Stromal cell of bone marrow (primary cell): ENCODE measurements around the gene OR4B1.
A peak's percentile ranks its signal among the peaks of the same experiment; 100 is the strongest.
"Not testable (repeated sequence)": the region's sequence is repeated elsewhere in the genome, so short reads cannot be mapped to it uniquely, and the experiment has no call there.

Experiments used
- DNase-seq: peaks from one replicate; pipeline ENCODE4 v3.0.0-alpha.2; 2012; ENCODE audit warnings: low read depth

OR4B1 gene

GRCh38 chr11:48216510-48216909 is at the start of gene OR4B1:
OR4B1 (plus strand) TSS chr11:48216810; CDS start chr11:48216810, 0 bp downstream.
- DNase-seq: no peak

DNA sequence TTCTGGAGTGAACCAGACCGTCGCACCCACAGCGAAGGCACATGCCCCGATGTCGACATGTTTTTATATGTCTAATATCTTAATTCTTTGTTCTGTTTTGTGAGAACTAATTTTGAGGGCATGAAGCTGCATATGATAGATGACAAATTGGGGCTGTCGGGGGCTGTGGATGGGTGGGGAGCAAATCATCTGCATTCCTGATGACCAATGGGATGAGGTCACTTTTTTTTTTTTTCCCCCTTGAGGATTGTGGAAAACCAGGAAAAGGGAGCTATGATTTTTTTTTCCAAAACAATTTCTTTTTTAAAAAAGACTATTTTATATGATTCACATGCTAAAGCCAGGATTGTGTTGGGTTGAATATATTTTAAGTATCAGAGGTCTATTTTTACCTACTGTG is 49.2 kb upstream of the OR4B1 start:
- no peak for DNase-seq

DNA sequence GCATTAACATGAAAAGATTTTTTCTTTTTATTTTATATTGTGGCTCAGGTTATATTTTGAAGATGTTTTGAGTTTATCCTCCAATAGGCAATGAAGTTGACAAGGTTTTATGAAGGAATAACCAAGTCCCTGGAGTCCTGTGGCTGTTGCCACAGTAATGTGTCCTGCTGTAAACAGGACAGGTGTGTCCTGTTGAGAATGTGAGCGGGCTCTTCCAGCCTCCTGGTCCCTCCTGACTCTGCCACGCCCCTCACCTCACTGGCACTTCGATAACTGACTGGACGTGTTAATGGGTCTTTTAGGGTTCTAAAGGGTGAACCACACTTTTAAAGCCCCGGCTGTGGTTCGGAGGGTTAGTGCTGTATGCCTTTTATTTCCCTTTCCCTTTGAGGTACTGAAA is 47.8 kb upstream of the OR4B1 start:
- DNase-seq: no peak

GRCh38 chr11:48169259-48169658 is 47.4 kb upstream of the OR4B1 start:
- DNase-seq: no peak

GRCh38 chr11:48169717-48170116 is 46.9 kb upstream of the OR4B1 start:
- no peak for DNase-seq

GRCh38 chr11:48170241-48171233 is 46.1 kb upstream of the OR4B1 start:
- DNase-seq: peak; percentile 70

DNA sequence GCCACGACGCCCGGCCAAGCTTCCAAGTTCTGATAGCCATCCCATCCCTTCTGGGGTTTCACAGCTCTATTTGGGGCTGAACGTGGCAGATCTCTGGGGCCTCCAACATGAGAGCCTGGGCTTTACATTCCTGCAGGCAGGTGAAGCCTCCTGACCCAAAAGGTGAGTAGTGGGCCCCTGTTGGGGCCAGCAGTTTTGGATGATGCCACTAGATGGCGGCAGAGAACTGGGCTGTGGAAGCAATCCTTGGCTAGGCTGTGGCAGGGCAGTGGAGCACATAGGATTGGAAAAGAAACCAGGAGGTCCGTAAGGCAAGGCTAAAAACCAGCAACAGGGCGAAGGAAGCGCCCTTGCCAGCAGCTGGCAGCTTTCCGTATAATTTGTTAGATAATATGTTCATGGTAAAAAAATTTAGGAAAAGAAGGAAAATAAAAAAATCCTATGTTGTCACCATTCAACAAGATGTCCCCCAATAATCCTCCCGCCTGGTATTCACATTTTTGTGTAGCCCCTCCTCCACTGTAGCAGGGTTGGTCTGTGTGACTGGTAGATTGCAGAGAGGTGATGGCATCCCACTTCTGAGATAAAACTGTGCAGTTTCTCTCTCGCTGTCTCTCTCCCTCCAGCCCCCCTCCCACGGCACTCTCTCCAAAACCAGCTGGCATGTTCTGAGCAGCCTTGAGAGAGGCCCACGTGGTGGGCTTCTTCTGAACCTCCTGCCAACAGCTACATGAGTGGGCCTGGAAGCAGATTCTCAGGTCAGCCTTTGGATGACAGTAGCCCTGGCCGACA is 43.6 kb upstream of the OR4B1 start:
- DNase-seq: no peak

DNA sequence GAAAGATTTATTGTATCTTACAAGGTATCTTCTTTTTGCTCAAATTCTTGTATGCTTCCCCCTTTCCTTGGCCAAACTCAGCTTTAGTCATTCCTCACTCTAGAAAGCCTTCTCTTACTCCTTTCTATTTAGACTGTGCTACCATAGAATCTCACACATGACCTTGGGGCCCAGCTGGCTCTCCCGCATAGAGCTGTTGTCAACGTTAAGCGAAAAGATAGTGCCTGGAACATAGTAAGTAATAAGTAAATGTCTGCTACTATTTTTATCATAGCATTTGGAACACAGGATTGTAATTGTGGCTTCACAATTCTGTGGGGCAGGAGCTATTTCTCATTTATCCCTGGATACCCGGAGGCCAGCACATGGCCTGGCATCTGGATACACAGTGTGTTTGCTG is 38.9 kb upstream of the OR4B1 start:
- DNase-seq: no peak

GRCh38 chr11:48180627-48181026 is 36.0 kb upstream of the OR4B1 start:
- no peak for DNase-seq

DNA sequence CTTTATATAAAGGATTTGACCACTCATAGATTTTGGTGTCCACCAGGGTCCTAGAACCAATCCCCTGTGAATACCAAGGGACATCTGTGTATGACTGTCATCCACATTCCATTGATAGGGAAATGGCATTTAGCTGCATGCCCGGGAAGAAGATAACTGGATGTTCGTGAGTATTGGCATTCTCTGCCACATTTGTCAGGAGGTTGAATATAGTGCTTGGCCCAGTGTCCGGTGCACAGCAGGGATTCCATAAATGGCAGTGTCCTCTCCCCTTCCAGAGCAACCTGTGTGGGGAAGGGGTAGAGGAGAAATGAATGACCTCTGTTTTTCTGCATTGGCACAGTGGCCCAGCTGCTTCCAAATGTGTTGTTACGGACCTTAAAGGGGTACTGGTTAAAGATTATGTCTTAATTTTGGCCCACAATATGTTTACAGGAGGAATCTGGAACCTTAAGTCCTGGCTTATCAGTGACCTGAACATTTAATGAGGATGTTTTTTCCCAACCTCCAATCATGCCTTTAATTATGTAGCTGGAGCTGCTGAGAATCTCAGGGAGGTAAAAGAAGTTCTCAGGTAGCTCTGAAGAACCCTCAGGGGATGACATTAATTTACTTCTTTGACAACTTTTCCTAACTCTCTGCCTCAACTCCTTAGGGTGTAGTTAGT is 33.6 kb upstream of the OR4B1 start:
- no peak for DNase-seq

GRCh38 chr11:48184452-48184851 is 32.2 kb upstream of the OR4B1 start:
- no peak for DNase-seq

DNA sequence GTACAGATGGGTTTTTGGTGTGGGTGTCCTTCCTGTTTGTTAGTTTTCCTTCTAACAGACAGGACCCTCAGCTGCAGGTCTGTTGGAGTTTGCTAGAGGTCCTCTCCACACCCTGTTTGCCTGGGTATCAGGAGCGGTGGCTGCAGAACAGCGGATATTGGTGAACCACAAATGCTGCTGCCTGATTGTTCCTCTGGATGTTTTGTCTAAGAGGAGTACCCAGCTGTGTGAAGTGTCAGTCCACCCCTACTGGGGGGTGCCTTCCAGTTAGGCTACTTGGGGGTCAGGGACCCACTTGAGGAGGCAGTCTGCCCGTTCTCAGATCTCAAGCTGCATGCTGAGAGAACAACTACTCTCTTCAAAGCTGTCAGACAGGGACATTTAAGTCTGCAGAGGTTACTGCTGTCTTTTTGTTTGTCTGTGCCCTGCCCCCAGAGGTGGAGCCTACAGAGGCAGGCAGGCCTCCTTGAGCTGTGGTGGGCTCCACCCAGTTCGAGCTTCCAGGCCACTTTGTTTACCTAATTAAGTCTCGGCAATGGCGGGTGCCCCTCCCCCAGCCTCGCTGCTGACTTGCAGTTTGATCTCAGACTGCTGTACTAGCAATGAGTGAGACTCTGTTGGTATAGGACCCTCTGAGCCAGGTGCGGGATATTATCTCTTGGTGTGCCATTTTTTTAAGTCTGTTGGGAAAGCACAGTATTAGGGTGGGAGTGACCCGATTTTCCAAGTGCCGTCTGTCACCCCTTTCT is 25.5 kb upstream of the OR4B1 start:
- not testable (repeated sequence) for DNase-seq

DNA sequence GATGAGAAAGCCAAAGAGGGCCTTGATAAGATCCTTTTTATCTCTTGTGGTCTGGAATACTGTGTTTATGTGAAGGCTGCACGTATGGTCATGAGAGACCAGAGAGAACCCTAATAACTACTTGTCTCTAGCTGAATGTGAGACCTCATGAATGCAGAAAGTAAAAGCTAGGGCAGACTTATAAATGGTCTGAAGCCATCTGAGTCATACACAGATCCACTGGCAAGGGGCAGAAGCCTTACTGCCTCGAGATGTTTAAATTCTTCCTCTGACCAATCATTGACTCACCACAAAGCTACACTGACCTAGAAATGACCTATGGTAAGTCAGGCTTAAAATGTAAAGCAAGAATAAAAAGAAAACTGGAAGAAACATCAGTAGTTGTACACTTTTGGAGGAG is 22.7 kb upstream of the OR4B1 start:
- DNase-seq: no peak

GRCh38 chr11:48207881-48208280 is 8.7 kb upstream of the OR4B1 start:
- DNase-seq: no peak

- no peak for DNase-seq
Measured at GRCh38 chr11:48210052-48210451, 6.6 kb upstream of the OR4B1 start.

- no peak for DNase-seq
Measured at GRCh38 chr11:48228761-48229160, 12.2 kb downstream of the OR4B1 start.

- not testable (repeated sequence) for DNase-seq
Measured at GRCh38 chr11:48230057-48230456, 13.4 kb downstream of the OR4B1 start.

- no peak for DNase-seq
Measured at GRCh38 chr11:48237727-48238126, 21.1 kb downstream of the OR4B1 start.

DNA sequence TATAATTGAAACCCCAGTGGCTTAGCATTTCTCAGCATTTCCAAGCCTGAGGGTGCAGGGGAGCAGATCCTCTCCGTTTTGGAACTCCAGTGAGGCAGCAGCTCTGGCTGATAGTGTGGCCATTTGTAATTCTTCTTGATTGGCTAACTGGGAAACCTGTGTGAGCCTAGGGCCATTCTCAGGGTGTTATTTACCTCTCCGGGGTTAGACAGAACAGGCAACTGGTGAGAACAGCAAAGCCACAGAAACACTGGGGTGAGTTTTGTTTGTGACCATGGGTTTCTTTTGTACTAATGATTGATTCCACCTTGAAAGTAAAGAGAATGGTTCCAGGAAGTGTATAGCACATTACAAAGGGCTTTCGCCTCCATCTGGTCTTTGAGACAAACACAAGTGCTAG is 25.9 kb downstream of the OR4B1 start:
- no peak for DNase-seq

GRCh38 chr11:48244804-48245203 is 28.2 kb downstream of the OR4B1 start, which contains the start of gene OR4X2:
OR4X2 (plus strand) TSS chr11:48245104; CDS start chr11:48245104, 0 bp downstream.
- no peak for DNase-seq

GRCh38 chr11:48248902-48249301 is 32.3 kb downstream of the OR4B1 start:
- DNase-seq: no peak

DNA sequence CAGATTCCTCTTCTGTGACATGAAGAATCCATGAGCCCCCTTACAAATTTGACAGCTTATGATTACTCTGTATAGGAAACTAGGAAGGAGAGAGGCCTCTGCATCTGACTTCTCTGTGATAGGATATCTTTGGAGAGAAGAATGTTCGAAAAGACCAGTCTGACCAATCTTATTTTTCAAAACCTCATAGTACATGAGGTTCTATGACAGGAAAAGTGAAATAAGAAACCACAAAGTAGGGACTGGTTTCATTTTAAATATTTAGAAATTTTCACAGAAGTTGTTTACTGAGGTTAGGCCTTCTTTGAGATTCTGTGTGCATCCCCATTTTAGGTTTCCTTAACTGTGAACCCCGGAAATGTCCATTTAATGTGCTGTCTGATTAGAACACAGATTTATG is 45.0 kb downstream of the OR4B1 start:
- DNase-seq: no peak
